Neuron (in vitro differentiated cells): ENCODE results near the gene PCTP.

Source experiments
- H2AFZ ChIP-seq: one replicate; pipeline ENCODE4 v1.6.1; 2013; ENCODE audit warnings: low read depth, mild to moderate bottlenecking, inconsistent platforms, low read length, moderate library complexity
- H3K27me3 ChIP-seq: one replicate; pipeline ENCODE4 v1.6.1; 2013; ENCODE audit warnings: low read length; ENCODE audit not compliant: insufficient read depth
- H3K36me3 ChIP-seq: one replicate; pipeline ENCODE4 v1.6.1; 2013; ENCODE audit warnings: low read length; ENCODE audit not compliant: insufficient read depth
- H3K4me1 ChIP-seq: one replicate; pipeline ENCODE4 v1.6.1; 2013; ENCODE audit warnings: low read length; ENCODE audit not compliant: insufficient read depth
- H3K4me3 ChIP-seq: 2 replicates; pipeline ENCODE4 v1.5.1; 2013; ENCODE audit warnings: mild to moderate bottlenecking, low read length, moderate library complexity
- H3K9me3 ChIP-seq: one replicate; pipeline ENCODE4 v1.6.1; 2013; ENCODE audit warnings: low read length

The PCTP gene

GRCh38 chr17:55730808-55731207 is 20.0 kb upstream of the PCTP start:
- Histone ChIP-seq H2AFZ (no peak overlapping the region), H3K4me1 (peaks cover 18% of the 10 kb centered on the region), H3K36me3 (no peaks in the 10 kb centered on the region), H3K4me3 (no peak overlapping the region), H3K27me3 (peaks cover 19% of the 10 kb centered on the region), H3K9me3 (no peaks in the 10 kb centered on the region)

- Histone ChIP-seq H3K27me3 (peaks cover 14% of the 10 kb centered on the region), H2AFZ (peak overlapping the region; percentile 53), H3K36me3 (no peaks in the 10 kb centered on the region), H3K4me1 (peaks cover 18% of the 10 kb centered on the region), H3K4me3 (peak overlapping the region; percentile 13), H3K9me3 (no peaks in the 10 kb centered on the region)
These were observed 19.1 kb upstream of the PCTP start for GRCh38 chr17:55731586-55732250.

- peaks cover 18% of the 10 kb centered on the region for H3K4me1 ChIP-seq
- H3K36me3 ChIP-seq, result no peaks in the 10 kb centered on the region
- H2AFZ ChIP-seq, result no peak overlapping the region
- no peaks in the 10 kb centered on the region for H3K9me3 ChIP-seq
- peaks cover 2% of the 10 kb centered on the region for H3K27me3 ChIP-seq
- H3K4me3 ChIP-seq, result no peak overlapping the region
These were observed 16.6 kb upstream of the PCTP start for GRCh38 chr17:55734128-55734781.

- no peaks in the 10 kb centered on the region for H3K36me3 ChIP-seq
- H3K4me1 ChIP-seq, result peaks cover 18% of the 10 kb centered on the region
- no peak overlapping the region for H3K4me3 ChIP-seq
- H2AFZ ChIP-seq, result no peak overlapping the region
- H3K27me3 ChIP-seq, result peaks cover 3% of the 10 kb centered on the region
- no peaks in the 10 kb centered on the region for H3K9me3 ChIP-seq
These were observed 15.0 kb upstream of the PCTP start for GRCh38 chr17:55735731-55736405.

GRCh38 chr17:55737976-55738501 is 12.8 kb upstream of the PCTP start:
- Histone ChIP-seq H3K4me1 (peaks cover 8% of the 10 kb centered on the region), H2AFZ (no peak overlapping the region), H3K4me3 (no peak overlapping the region), H3K9me3 (no peaks in the 10 kb centered on the region), H3K27me3 (peaks cover 6% of the 10 kb centered on the region), H3K36me3 (no peaks in the 10 kb centered on the region)

GRCh38 chr17:55740511-55741355 is 10.1 kb upstream of the PCTP start:
- Histone ChIP-seq H3K4me1 (no peaks in the 10 kb centered on the region), H3K4me3 (no peak overlapping the region), H3K27me3 (peaks cover 4% of the 10 kb centered on the region), H3K36me3 (no peaks in the 10 kb centered on the region), H2AFZ (no peak overlapping the region), H3K9me3 (no peaks in the 10 kb centered on the region)

- Histone ChIP-seq H3K27me3 (peaks cover 4% of the 10 kb centered on the region), H3K4me3 (no peak overlapping the region), H2AFZ (no peak overlapping the region), H3K4me1 (no peaks in the 10 kb centered on the region), H3K36me3 (no peaks in the 10 kb centered on the region), H3K9me3 (no peaks in the 10 kb centered on the region)
These were observed 9.5 kb upstream of the PCTP start for GRCh38 chr17:55741356-55741700.

GRCh38 chr17:55742272-55743102 is 8.4 kb upstream of the PCTP start:
- Histone ChIP-seq H3K27me3 (peaks cover 6% of the 10 kb centered on the region), H2AFZ (no peak overlapping the region), H3K36me3 (no peaks in the 10 kb centered on the region), H3K9me3 (no peaks in the 10 kb centered on the region), H3K4me3 (no peak overlapping the region), H3K4me1 (no peaks in the 10 kb centered on the region)

- Histone ChIP-seq H3K27me3 (peaks cover 6% of the 10 kb centered on the region), H2AFZ (no peak overlapping the region), H3K4me3 (no peak overlapping the region), H3K4me1 (no peaks in the 10 kb centered on the region), H3K36me3 (no peaks in the 10 kb centered on the region), H3K9me3 (no peaks in the 10 kb centered on the region)
These were observed 7.7 kb upstream of the PCTP start for GRCh38 chr17:55743103-55743679.

GRCh38 chr17:55745258-55745657 is 5.6 kb upstream of the PCTP start:
- H3K4me1 ChIP-seq, result no peaks in the 10 kb centered on the region
- H3K27me3 ChIP-seq, result peaks cover 6% of the 10 kb centered on the region
- no peaks in the 10 kb centered on the region for H3K36me3 ChIP-seq
- H3K9me3 ChIP-seq, result no peaks in the 10 kb centered on the region
- H2AFZ ChIP-seq, result no peak overlapping the region
- no peak overlapping the region for H3K4me3 ChIP-seq

GRCh38 chr17:55746466-55746865 is 4.4 kb upstream of the PCTP start:
- no peak overlapping the region for H3K4me3 ChIP-seq
- peaks cover 2% of the 10 kb centered on the region for H3K27me3 ChIP-seq
- H3K36me3 ChIP-seq, result no peaks in the 10 kb centered on the region
- H3K4me1 ChIP-seq, result no peaks in the 10 kb centered on the region
- no peak overlapping the region for H2AFZ ChIP-seq
- H3K9me3 ChIP-seq, result no peaks in the 10 kb centered on the region

GRCh38 chr17:55747209-55747608 is 3.6 kb upstream of the PCTP start:
- Histone ChIP-seq H3K27me3 (peaks cover 2% of the 10 kb centered on the region), H2AFZ (no peak overlapping the region), H3K9me3 (no peaks in the 10 kb centered on the region), H3K4me1 (peaks cover 4% of the 10 kb centered on the region), H3K36me3 (no peaks in the 10 kb centered on the region), H3K4me3 (no peak overlapping the region)
